ENCODE measurements around the gene KAT7. TPM values are rescaled to one million over a fixed set of nuclear protein-coding genes. Genes with fewer than 3 reads are reported as not detected.
"Not testable (repeated sequence)": the region's sequence is repeated elsewhere in the genome, so short reads cannot be mapped to it uniquely, and the experiment has no call there.

Gene KAT7
- total and polyA plus RNA-seq, 2 experiments from 2014 or later, result 31.0 to 187 TPM

- not testable (repeated sequence) for H3K79me2 ChIP-seq (replicated peaks; ENCODE audit: insufficient read depth); H2AFZ ChIP-seq; H3K4me3 Mint-ChIP-seq; H3K27me3 ChIP-seq (ENCODE audit: insufficient read depth); ATAC-seq; H3K9me2 ChIP-seq (ENCODE audit: insufficient read depth); H3K27ac ChIP-seq (ENCODE audit: low read depth); H3K27me3 Mint-ChIP-seq (ENCODE audit: insufficient read depth, low read depth, poor library complexity); H3K9me3 Mint-ChIP-seq; DNase-seq (ENCODE audit: low spot score); H3F3A ChIP-seq (replicated peaks; ENCODE audit: low read depth); H3K4me2 ChIP-seq; H3K4me3 ChIP-seq
- Histone ChIP-seq H4K20me1 (replicated peaks; ENCODE audit: insufficient read depth) (peaks cover 23% of the 10 kb centered on the region), H3K36me3 (ENCODE audit: insufficient read depth) (peaks cover 51% of the 10 kb centered on the region), H3K4me1 (ENCODE audit: insufficient read depth) (0 out of 2 replicates have a peak, but pooled peaks cover 19% of the 10 kb centered on the region)
- H3K4me1 Mint-ChIP-seq, result peaks cover 25% of the 10 kb centered on the region
- H3K36me3 Mint-ChIP-seq (ENCODE audit: low read depth), result peaks cover 93% of the 10 kb centered on the region
- H3K27ac Mint-ChIP-seq, result peak overlapping the region; percentile 62
Measured at GRCh38 chr17:49828325-49828724, 39.8 kb downstream of the KAT7 start.

GRCh38 chr17:49829026-49829425 lies 40.5 kb downstream of the KAT7 start:
- 0 out of 2 replicates have a peak, but pooled peaks cover 2% of the 10 kb centered on the region for H3K79me2 ChIP-seq (replicated peaks; ENCODE audit: insufficient read depth)
- no peak overlapping the region for H3K4me3 ChIP-seq
- DNase-seq (ENCODE audit: low spot score) (no peak), ATAC-seq (no peak)
- Mint-ChIP-seq H3K27me3 (ENCODE audit: insufficient read depth, low read depth, poor library complexity) (no peaks in the 10 kb centered on the region), H3K9me3 (no peaks in the 10 kb centered on the region), H3K27ac (no peak overlapping the region), H3K4me1 (peaks cover 19% of the 10 kb centered on the region), H3K36me3 (ENCODE audit: low read depth) (peaks cover 93% of the 10 kb centered on the region), H3K4me3 (no peak overlapping the region)
- H3K4me2 ChIP-seq, result no peak overlapping the region
- no peak overlapping the region for H2AFZ ChIP-seq
- 0 out of 2 replicates have a peak, but pooled peaks cover 4% of the 10 kb centered on the region for H3F3A ChIP-seq (replicated peaks; ENCODE audit: low read depth)
- 0 out of 2 replicates have a peak, but pooled peaks cover 15% of the 10 kb centered on the region for H3K4me1 ChIP-seq (ENCODE audit: insufficient read depth)
- H4K20me1 ChIP-seq (replicated peaks; ENCODE audit: insufficient read depth), result peaks cover 24% of the 10 kb centered on the region
- no peaks in the 10 kb centered on the region for H3K9me2 ChIP-seq (ENCODE audit: insufficient read depth)
- peak overlapping the region; percentile 42; the same call in 1 of the 2 replicates for H3K27ac ChIP-seq (ENCODE audit: low read depth)
- no peaks in the 10 kb centered on the region for H3K27me3 ChIP-seq (ENCODE audit: insufficient read depth)
- peaks cover 47% of the 10 kb centered on the region for H3K36me3 ChIP-seq (ENCODE audit: insufficient read depth)
- no peak for TF ChIP-seq ZNF462 (CRISPR knock-in tag; IDR thresholded peaks at IDR 0.05)
- TF ChIP-seq EZH2 (IDR thresholded peaks at IDR 0.05; ENCODE audit: low read depth, unreplicated experiment), result no peak
- TF ChIP-seq ZNF114 (CRISPR knock-in tag; IDR thresholded peaks at IDR 0.05), result no peak
- no peak for TF ChIP-seq POLR2AphosphoS5 (IDR thresholded peaks at IDR 0.05; ENCODE audit: low read depth)
- TF ChIP-seq NANOG (IDR thresholded peaks at IDR 0.05; ENCODE audit: borderline replicate concordance), result no peak
- no peak for TF ChIP-seq STAT1 (IDR thresholded peaks at IDR 0.05; ENCODE audit: unreplicated experiment)
- no peak for TF ChIP-seq REST (IDR thresholded peaks at IDR 0.05; ENCODE audit: unreplicated experiment)
- TF ChIP-seq ETS1 (IDR thresholded peaks at IDR 0.05), result no peak
- no peak for TF ChIP-seq CREB1 (CRISPR knock-in tag; IDR thresholded peaks at IDR 0.05; ENCODE audit: low read depth)
- TF ChIP-seq ZNF331 (CRISPR knock-in tag; IDR thresholded peaks at IDR 0.05; ENCODE audit: low read depth), result no peak
- no peak for TF ChIP-seq EZH2phosphoT487 (IDR thresholded peaks at IDR 0.05; ENCODE audit: unreplicated experiment)
